ENCODE data around the gene SORBS1.

DNA sequence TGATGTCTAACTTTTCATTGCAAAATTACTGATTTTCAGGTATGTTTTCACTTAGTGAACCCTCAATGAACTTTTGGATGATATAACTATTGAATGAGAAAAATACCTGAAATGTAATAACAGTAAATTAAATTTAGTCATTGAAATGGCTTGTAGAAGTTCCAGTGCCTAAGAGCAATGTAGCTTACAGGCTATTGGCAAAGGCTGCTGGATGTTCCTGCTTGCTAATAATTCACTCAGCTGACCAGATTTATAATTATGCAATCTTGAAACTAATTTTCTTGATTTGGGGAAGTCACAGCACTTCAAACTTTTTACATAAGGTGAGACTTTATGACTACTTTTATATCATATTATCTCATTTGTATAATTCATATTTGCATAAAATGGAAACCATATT, 73.2 kb downstream of the SORBS1 start:
- TF ChIP-seq, protein P1, sequence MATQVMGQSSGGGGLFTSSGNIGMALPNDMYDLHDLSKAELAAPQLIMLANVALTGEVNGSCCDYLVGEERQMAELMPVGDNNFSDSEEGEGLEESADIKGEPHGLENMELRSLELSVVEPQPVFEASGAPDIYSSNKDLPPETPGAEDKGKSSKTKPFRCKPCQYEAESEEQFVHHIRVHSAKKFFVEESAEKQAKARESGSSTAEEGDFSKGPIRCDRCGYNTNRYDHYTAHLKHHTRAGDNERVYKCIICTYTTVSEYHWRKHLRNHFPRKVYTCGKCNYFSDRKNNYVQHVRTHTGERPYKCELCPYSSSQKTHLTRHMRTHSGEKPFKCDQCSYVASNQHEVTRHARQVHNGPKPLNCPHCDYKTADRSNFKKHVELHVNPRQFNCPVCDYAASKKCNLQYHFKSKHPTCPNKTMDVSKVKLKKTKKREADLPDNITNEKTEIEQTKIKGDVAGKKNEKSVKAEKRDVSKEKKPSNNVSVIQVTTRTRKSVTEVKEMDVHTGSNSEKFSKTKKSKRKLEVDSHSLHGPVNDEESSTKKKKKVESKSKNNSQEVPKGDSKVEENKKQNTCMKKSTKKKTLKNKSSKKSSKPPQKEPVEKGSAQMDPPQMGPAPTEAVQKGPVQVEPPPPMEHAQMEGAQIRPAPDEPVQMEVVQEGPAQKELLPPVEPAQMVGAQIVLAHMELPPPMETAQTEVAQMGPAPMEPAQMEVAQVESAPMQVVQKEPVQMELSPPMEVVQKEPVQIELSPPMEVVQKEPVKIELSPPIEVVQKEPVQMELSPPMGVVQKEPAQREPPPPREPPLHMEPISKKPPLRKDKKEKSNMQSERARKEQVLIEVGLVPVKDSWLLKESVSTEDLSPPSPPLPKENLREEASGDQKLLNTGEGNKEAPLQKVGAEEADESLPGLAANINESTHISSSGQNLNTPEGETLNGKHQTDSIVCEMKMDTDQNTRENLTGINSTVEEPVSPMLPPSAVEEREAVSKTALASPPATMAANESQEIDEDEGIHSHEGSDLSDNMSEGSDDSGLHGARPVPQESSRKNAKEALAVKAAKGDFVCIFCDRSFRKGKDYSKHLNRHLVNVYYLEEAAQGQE (IDR thresholded peaks at IDR 0.05; ENCODE audit: borderline replicate concordance), result no peak
- TF ChIP-seq, protein P2, sequence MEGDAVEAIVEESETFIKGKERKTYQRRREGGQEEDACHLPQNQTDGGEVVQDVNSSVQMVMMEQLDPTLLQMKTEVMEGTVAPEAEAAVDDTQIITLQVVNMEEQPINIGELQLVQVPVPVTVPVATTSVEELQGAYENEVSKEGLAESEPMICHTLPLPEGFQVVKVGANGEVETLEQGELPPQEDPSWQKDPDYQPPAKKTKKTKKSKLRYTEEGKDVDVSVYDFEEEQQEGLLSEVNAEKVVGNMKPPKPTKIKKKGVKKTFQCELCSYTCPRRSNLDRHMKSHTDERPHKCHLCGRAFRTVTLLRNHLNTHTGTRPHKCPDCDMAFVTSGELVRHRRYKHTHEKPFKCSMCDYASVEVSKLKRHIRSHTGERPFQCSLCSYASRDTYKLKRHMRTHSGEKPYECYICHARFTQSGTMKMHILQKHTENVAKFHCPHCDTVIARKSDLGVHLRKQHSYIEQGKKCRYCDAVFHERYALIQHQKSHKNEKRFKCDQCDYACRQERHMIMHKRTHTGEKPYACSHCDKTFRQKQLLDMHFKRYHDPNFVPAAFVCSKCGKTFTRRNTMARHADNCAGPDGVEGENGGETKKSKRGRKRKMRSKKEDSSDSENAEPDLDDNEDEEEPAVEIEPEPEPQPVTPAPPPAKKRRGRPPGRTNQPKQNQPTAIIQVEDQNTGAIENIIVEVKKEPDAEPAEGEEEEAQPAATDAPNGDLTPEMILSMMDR (IDR thresholded peaks at IDR 0.05; ENCODE audit: poor library complexity, severe bottlenecking), result no peak
- TF ChIP-seq EZH2 (IDR thresholded peaks at IDR 0.05; ENCODE audit: borderline replicate concordance, insufficient read depth, low read length, poor library complexity, severe bottlenecking) (no peak), EP300 (conservative IDR thresholded peaks at IDR 0.05; ENCODE audit: poor library complexity, severe bottlenecking) (no peak), RAD21 (conservative IDR thresholded peaks at IDR 0.05) (no peak), POLR2AphosphoS5 (IDR thresholded peaks at IDR 0.05) (no peak), TAF1 (IDR thresholded peaks at IDR 0.05; ENCODE audit: low read depth) (no peak), MXI1 (conservative IDR thresholded peaks at IDR 0.05; ENCODE audit: poor library complexity, severe bottlenecking) (no peak)

Data from neural cell (in vitro differentiated cells).